Smooth muscle cell (in vitro differentiated cells): ENCODE results near the gene TBPL2. TPM values are rescaled to one million over a fixed set of nuclear protein-coding genes. Genes with fewer than 3 reads are reported as not detected.
A peak's percentile ranks its signal among the peaks of the same experiment; 100 is the strongest.

Experiments used
- DNase-seq: peaks from one replicate; lab custom pipeline; 2025; ENCODE audit not compliant: unreplicated experiment; lab: John Stamatoyannopoulos, UW
- H2AFZ ChIP-seq: fragments of 200-600 bp; sonication (generic); 2 replicates; pipeline ENCODE4 v1.6.0; 2016; ENCODE audit warnings: antibody characterized with exemption, low read depth, mild to moderate bottlenecking
- H3F3A ChIP-seq: fragments of 200-600 bp; sonication (generic); 2 replicates; pipeline ENCODE4 v1.6.0; 2017; ENCODE audit warnings: antibody characterized with exemption, low read depth
- H3K27ac ChIP-seq: fragments of 200-600 bp; sonication (generic); 2 replicates; pipeline ENCODE4 v1.5.1; 2016; ENCODE audit warnings: low read depth, mild to moderate bottlenecking
- H3K27me3 ChIP-seq: fragments of 200-600 bp; sonication (generic); 2 replicates; pipeline ENCODE4 v1.6.1; 2016; ENCODE audit warnings: low read depth, mild to moderate bottlenecking
- H3K36me3 ChIP-seq: fragments of 200-600 bp; sonication (generic); 2 replicates; pipeline ENCODE4 v1.5.1; 2016; ENCODE audit warnings: low read depth
- H3K4me1 ChIP-seq: fragments of 200-600 bp; sonication (generic); 2 replicates; pipeline ENCODE4 v1.5.1; 2016; ENCODE audit warnings: low read depth
- H3K4me2 ChIP-seq: fragments of 200-600 bp; sonication (generic); 2 replicates; pipeline ENCODE4 v1.6.0; 2016; ENCODE audit warnings: mild to moderate bottlenecking
- H3K4me3 ChIP-seq: fragments of 200-600 bp; sonication (generic); 2 replicates; pipeline ENCODE4 v1.5.1; 2016; ENCODE audit warnings: mild to moderate bottlenecking
- H3K79me2 ChIP-seq: fragments of 200-600 bp; sonication (generic); 2 replicates; pipeline ENCODE4 v1.6.0; 2016; ENCODE audit warnings: low read depth, mild to moderate bottlenecking
- H3K9ac ChIP-seq: fragments of 200-600 bp; sonication (generic); 2 replicates; pipeline ENCODE4 v1.6.0; 2016; ENCODE audit warnings: low read depth
- H3K9me3 ChIP-seq: fragments of 200-600 bp; sonication (generic); replicated peaks from 2 replicates; pipeline ENCODE4 v1.5.1; 2016; ENCODE audit warnings: low read depth
- H4K20me1 ChIP-seq: fragments of 200-600 bp; sonication (generic); 2 replicates; pipeline ENCODE4 v1.6.0; 2016; ENCODE audit warnings: low read depth
- CTCF ChIP-seq: fragments of 200-600 bp; sonication (generic); IDR thresholded peaks from 2 replicates; pipeline ENCODE4 v1.5.1; 2017; ENCODE audit warnings: borderline replicate concordance, mild to moderate bottlenecking, antibody characterized with exemption; ENCODE audit not compliant: insufficient read depth, poor library complexity, severe bottlenecking
- WGBS: methylation state at CpG from one replicate; pipeline ENCODE4 v1.1.7; 2016; ENCODE audit warnings: low lambda C conversion rate; 5-methylcytosine and 5-hydroxymethylcytosine counted together
- polyA plus RNA-seq: library from polyadenylated mRNA; unstranded; fragments of >200 nt; fragmentation: Nextera tagmentation; extraction: Ambion mirVana; gene quantifications from 2 replicates; pipeline ENCODE4 v1.2.1, GENCODE V29; 2016
- small RNA-seq: library from RNA; depleted of rRNA; stranded (forward); fragments of <200 nt; gene quantifications from one replicate; pipeline ENCODE3, GENCODE V24; 2014
- total RNA-seq: library from RNA; depleted of rRNA; stranded (reverse); fragments of >200 nt; gene quantifications from 2 replicates; pipeline ENCODE4 v1.2.3, GENCODE V29; 2014

TBPL2 gene
- total and polyA plus RNA-seq, 2 experiments from 2014 or later = not detected

- Histone ChIP-seq H4K20me1 (no peaks in the 10 kb centered on the region), H3K9me3 (no peaks in the 10 kb centered on the region), H3K4me3 (no peak overlapping the region), H3K27ac (no peak overlapping the region), H3K27me3 (no peaks in the 10 kb centered on the region), H3K36me3 (no peaks in the 10 kb centered on the region), H3K4me1 (no peaks in the 10 kb centered on the region), H3K4me2 (no peak overlapping the region), H2AFZ (no peak overlapping the region), H3F3A (peaks cover under 1% of the 10 kb centered on the region), H3K9ac (no peak overlapping the region), H3K79me2 (no peaks in the 10 kb centered on the region)
- 85% methylated on average over 11 of the region's 11 CpGs for WGBS
- no peak for DNase-seq
- TF ChIP-seq CTCF = no peak
These were observed 69.4 kb downstream of the TBPL2 start for GRCh38 chr14:55370883-55371455.

GRCh38 chr14:55366271-55366670 is 74.1 kb downstream of the TBPL2 start:
- H3K9me3 ChIP-seq = no peaks in the 10 kb centered on the region
- H4K20me1 ChIP-seq = no peaks in the 10 kb centered on the region
- H3K4me1 ChIP-seq = no peaks in the 10 kb centered on the region
- no peaks in the 10 kb centered on the region for H3K27me3 ChIP-seq
- peak overlapping the region; percentile 68 for H3K27ac ChIP-seq
- TF ChIP-seq CTCF = no peak
- peaks cover 8% of the 10 kb centered on the region for H3F3A ChIP-seq
- DNase-seq = no peak
- no peak overlapping the region for H3K9ac ChIP-seq
- no peak overlapping the region for H3K4me3 ChIP-seq
- no peak overlapping the region for H2AFZ ChIP-seq
- no peaks in the 10 kb centered on the region for H3K36me3 ChIP-seq
- no peaks in the 10 kb centered on the region for H3K79me2 ChIP-seq
- peak overlapping the region; percentile 29 for H3K4me2 ChIP-seq
- whole genome bisulfite sequencing = 58% methylated on average over 3 of the region's 3 CpGs

Small RNAs within 50 kb of the gene (small RNA-seq; reads per million reads assigned to genes)
- not detected for gene AL356801.1

Other genes with a start within 250 kb of the TBPL2 start
- 5.3 and 8.0 TPM in 2 replicates for gene DLGAP5, start 249.0 kb downstream of the TBPL2 start, total RNA-seq
- gene DLGAP5, start 249.0 kb downstream of the TBPL2 start, polyA plus RNA-seq = 5.3 and 7.5 TPM in 2 replicates
- gene FBXO34, start 169.2 kb downstream of the TBPL2 start, total RNA-seq = 23.9 TPM in 2 replicates
- gene FBXO34, start 169.2 kb downstream of the TBPL2 start, polyA plus RNA-seq = 17.4 and 21.5 TPM in 2 replicates
- gene ATG14, start 28.8 kb downstream of the TBPL2 start, total RNA-seq = 11.6 and 14.0 TPM in 2 replicates
- gene ATG14, start 28.8 kb downstream of the TBPL2 start, polyA plus RNA-seq = 3.2 and 3.7 TPM in 2 replicates
- gene KTN1, start 139.6 kb upstream of the TBPL2 start, total RNA-seq = 117 and 119 TPM in 2 replicates
- gene KTN1, start 139.6 kb upstream of the TBPL2 start, polyA plus RNA-seq = 84.8 and 148 TPM in 2 replicates